NB4 (cell line): Measurements from ENCODE around the gene CCBE1.

Source experiments
- CTCF ChIP-seq: IDR thresholded peaks from one replicate; pipeline ENCODE4 v1.5.1; 2012; ENCODE audit warnings: low read depth, low read length
- MAX ChIP-seq: IDR thresholded peaks from 2 replicates; pipeline ENCODE4 v1.6.1; 2011; ENCODE audit warnings: low read depth, low read length
- POLR2A ChIP-seq: IDR thresholded peaks from 2 replicates; pipeline ENCODE4 v1.6.1; 2011; ENCODE audit warnings: mild to moderate bottlenecking; ENCODE audit not compliant: insufficient read length; ENCODE audit errors: extremely low read depth

- no peak for TF ChIP-seq CTCF
- TF ChIP-seq POLR2A = no peak
- TF ChIP-seq MAX = no peak
These were observed 21.9 kb downstream of the CCBE1 start for GRCh38 chr18:59675346-59675745.
